Right lobe of liver (tissue), 6 donors: Measurements from ENCODE around the gene TMEM187. TPM values are rescaled to one million over a fixed set of nuclear protein-coding genes. Genes with fewer than 3 reads are reported as not detected.

Experiments
- ATAC-seq, 4 donors: fragments of 200-7000 bp; cut with Tn5 transposase; one replicate each; pipeline ENCODE4 v1.9.1; 2020; ENCODE audit warnings: mild to moderate bottlenecking in 4 of 4, moderate library complexity in 4 of 4
- DNase-seq, 3 donors: peaks; one replicate each; pipeline ENCODE4 v3.0.0-alpha.2; 2020
- H3K27ac ChIP-seq, 3 donors: fragments of 200-600 bp; one replicate each; pipeline ENCODE4 v1.8.0; 2022
- H3K27me3 ChIP-seq, 2 donors: fragments of 200-600 bp; one replicate each; pipeline ENCODE4 v1.8.0; 2022
- H3K36me3 ChIP-seq, 4 donors: fragments of 200-600 bp; sonication (generic) in 1 of 4; one replicate each; pipeline versions ENCODE4 v1.5.1 to v1.8.0; 2017 to 2022; ENCODE audit warnings: control low read depth in 1 of 4
- H3K4me1 ChIP-seq, 4 donors: fragments of 200-600 bp; sonication (generic) in 1 of 4; one replicate each; pipeline versions ENCODE4 v1.5.1 to v1.8.0; 2017 to 2022; ENCODE audit warnings: control low read depth in 1 of 4
- H3K4me3 ChIP-seq, 3 donors: fragments of 200-600 bp; one replicate each; pipeline ENCODE4 v1.8.0; 2022
- H3K9me3 ChIP-seq, 4 donors: fragments of 200-600 bp; sonication (generic) in 1 of 4; one replicate each; pipeline versions ENCODE4 v1.5.1 to v1.8.0; 2017 to 2022; ENCODE audit warnings: control low read depth in 1 of 4
- POLR2A ChIP-seq: fragments of 450-650 bp; IDR thresholded peaks from one replicate; pipeline ENCODE4 v1.6.1; 2017; ENCODE audit warnings: antibody characterized with exemption, mild to moderate bottlenecking
- WGBS: methylation state at CpG from one replicate; pipeline ENCODE4 v1.1.6; 2018; ENCODE audit warnings: low coverage, low lambda C conversion rate; ENCODE audit not compliant: insufficient coverage; ENCODE audit errors: missing lambda C conversion rate; 5-methylcytosine and 5-hydroxymethylcytosine counted together
- intact Hi-C, 2 donors: fragments of 100-400 bp; cut with DNase I; formaldehyde crosslinking; loops; one replicate each; pipeline versions ENCODE4 v1.11.2 to v1.14.1; 2022
- total RNA-seq, 6 experiments: library from RNA; depleted of rRNA in 2 of 6; stranded (reverse); fragments of >200 nt in 2 of 6; fragmentation: NEBNext Ultra II Directional in 3 of 6; extraction: Animal tissue kit (Norgen Biotek cat#: 25700) in 3 of 6; gene quantifications; one replicate each; pipeline versions ENCODE4 v1.1.0 to v1.2.4, GENCODE V29; 2016 to 2023
- TF ChIP-seq, protein P1 (sequence below), 4 donors: fragments of 200-600 bp in 3 of 4; fragments of 450-650 bp in 1 of 4; IDR thresholded peaks; one replicate each; pipeline versions ENCODE4 v1.5.1 to v1.8.0; 2016 to 2022; ENCODE audit warnings: antibody characterized with exemption in 4 of 4, mild to moderate bottlenecking in 2 of 4
- donor health status: DM: no; HTN: yes; CAD: no.
- donor health status: DM: no; HTN: no; CAD: no.
- donor health status: DM: no; HTN: no; CAD: no.
- donor health status: DM: no; HTN: yes; CAD: no.
- donor health status: DM: no; HTN: yes; CAD: no.

Gene TMEM187
- total RNA-seq, 6 experiments from 2014 or later, result 3.8 to 10.3 (median 5.9) TPM

GRCh38 chrX:154000051-154000450, 27.5 kb downstream of the TMEM187 start:
- Histone ChIP-seq H3K4me1 (no peaks in the 10 kb centered on the region), H3K27me3 (no peaks in the 10 kb centered on the region), H3K27ac (no peak overlapping the region), H3K4me3 (no peak overlapping the region), H3K9me3 (no peaks in the 10 kb centered on the region), H3K36me3 (no peaks in the 10 kb centered on the region)
- DNase-seq (no peak), ATAC-seq (no peak)
- intact Hi-C loops, result no loop called here
- TF ChIP-seq, protein P1, sequence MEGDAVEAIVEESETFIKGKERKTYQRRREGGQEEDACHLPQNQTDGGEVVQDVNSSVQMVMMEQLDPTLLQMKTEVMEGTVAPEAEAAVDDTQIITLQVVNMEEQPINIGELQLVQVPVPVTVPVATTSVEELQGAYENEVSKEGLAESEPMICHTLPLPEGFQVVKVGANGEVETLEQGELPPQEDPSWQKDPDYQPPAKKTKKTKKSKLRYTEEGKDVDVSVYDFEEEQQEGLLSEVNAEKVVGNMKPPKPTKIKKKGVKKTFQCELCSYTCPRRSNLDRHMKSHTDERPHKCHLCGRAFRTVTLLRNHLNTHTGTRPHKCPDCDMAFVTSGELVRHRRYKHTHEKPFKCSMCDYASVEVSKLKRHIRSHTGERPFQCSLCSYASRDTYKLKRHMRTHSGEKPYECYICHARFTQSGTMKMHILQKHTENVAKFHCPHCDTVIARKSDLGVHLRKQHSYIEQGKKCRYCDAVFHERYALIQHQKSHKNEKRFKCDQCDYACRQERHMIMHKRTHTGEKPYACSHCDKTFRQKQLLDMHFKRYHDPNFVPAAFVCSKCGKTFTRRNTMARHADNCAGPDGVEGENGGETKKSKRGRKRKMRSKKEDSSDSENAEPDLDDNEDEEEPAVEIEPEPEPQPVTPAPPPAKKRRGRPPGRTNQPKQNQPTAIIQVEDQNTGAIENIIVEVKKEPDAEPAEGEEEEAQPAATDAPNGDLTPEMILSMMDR (IDR thresholded peaks at IDR 0.05), result no peak
- no peak for TF ChIP-seq POLR2A
- WGBS, result 80% methylated on average over 1 of the region's 5 CpGs

GRCh38 chrX:154002215-154002719, 29.7 kb downstream of the TMEM187 start:
- Histone ChIP-seq H3K9me3 (no peaks in the 10 kb centered on the region), H3K4me1 (no peaks in the 10 kb centered on the region), H3K27me3 (no peaks in the 10 kb centered on the region), H3K36me3 (no peaks in the 10 kb centered on the region), H3K4me3 (no peak overlapping the region), H3K27ac (no peak overlapping the region)
- ATAC-seq, result peak; percentile 49 to 70 (median 68)
- TF ChIP-seq POLR2A, result no peak
- TF ChIP-seq, protein P1 (IDR thresholded peaks at IDR 0.05), result no peak
- intact Hi-C loops, result no loop called here
- no peak for DNase-seq
- 71% methylated on average over 9 of the region's 17 CpGs for WGBS

DNA sequence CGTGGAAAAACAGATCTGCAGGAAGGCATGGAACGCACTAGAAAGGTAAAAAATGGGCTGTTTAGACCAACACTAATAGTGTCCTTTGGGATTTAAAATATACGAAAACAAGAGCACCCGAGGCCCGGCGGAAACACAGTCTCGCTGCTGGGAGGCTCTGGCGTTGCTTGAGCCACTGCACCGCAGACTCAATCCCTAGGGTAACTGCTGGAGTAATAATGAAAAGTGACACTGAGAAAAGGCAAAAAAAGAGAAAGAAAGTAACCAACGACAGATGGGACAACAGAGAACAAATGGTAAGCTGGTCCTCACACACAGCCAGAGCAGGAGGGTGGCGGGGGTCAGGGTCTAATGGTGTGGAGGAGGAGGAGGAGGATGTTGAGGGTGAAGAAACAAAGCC, 31.8 kb downstream of the TMEM187 start:
- Histone ChIP-seq H3K4me3 (no peak overlapping the region), H3K27ac (no peak overlapping the region), H3K4me1 (no peaks in the 10 kb centered on the region), H3K9me3 (no peaks in the 10 kb centered on the region), H3K27me3 (no peaks in the 10 kb centered on the region), H3K36me3 (no peaks in the 10 kb centered on the region)
- intact Hi-C loops, result no loop called here
- ATAC-seq (no peak), DNase-seq (no peak)
- TF ChIP-seq POLR2A, result no peak
- TF ChIP-seq, protein P1 (IDR thresholded peaks at IDR 0.05), result no peak
- WGBS, result 77% methylated on average over 10 of the region's 11 CpGs

DNA sequence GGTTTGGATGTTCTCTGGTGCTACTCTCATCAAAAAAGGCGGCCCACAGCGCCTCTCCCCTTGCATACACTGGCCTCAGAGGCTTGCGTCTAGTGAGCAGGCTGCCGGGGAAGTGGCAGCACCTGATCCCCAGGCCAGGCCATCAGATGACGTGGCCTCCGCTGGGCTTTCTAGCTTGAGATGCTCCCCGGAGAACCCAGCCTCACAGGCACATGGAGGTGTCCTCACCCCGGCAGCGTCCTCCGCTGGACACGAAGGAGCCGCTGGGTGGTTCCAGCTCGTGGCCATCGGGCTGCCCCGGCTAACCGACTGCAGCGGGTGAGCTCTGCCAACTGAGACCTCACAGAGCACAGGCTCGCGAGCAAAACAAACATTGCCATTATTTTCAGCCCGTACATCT, 34.4 kb downstream of the TMEM187 start:
- peaks cover 0 to 4% (median 0%) of the 10 kb centered on the region in 4 donors for H3K4me1 ChIP-seq
- H3K27ac ChIP-seq, result no peak overlapping the region
- no peak overlapping the region for H3K4me3 ChIP-seq
- intact Hi-C loops, result no loop called here
- ATAC-seq (no peak), DNase-seq (no peak)
- H3K27me3 ChIP-seq, result no peaks in the 10 kb centered on the region
- no peaks in the 10 kb centered on the region for H3K36me3 ChIP-seq
- TF ChIP-seq, protein P1 (IDR thresholded peaks at IDR 0.05), result no peak
- TF ChIP-seq POLR2A, result no peak
- no CpG with 5 or more reads among the region's 20 CpGs for whole genome bisulfite sequencing
- H3K9me3 ChIP-seq, result no peaks in the 10 kb centered on the region

- H3K9me3 ChIP-seq, result no peaks in the 10 kb centered on the region
- H3K36me3 ChIP-seq, result no peaks in the 10 kb centered on the region
- H3K4me1 ChIP-seq, result peaks cover 0 to 4% (median 0%) of the 10 kb centered on the region in 4 donors
- intact Hi-C loops, result no loop called here
- no peak for TF ChIP-seq POLR2A
- TF ChIP-seq, protein P1 (IDR thresholded peaks at IDR 0.05), result no peak
- H3K27ac ChIP-seq, result no peak overlapping the region
- no peaks in the 10 kb centered on the region for H3K27me3 ChIP-seq
- 70% methylated on average over 4 of the region's 4 CpGs for WGBS
- H3K4me3 ChIP-seq, result no peak overlapping the region
- DNase-seq (no peak), ATAC-seq (no peak)
These were observed 36.0 kb downstream of the TMEM187 start for GRCh38 chrX:154008521-154008920.
